Neural progenitor cell (in vitro differentiated cells): Measurements from ENCODE around the gene ACSM3. TPM values are rescaled to one million over a fixed set of nuclear protein-coding genes. Genes with fewer than 3 reads are reported as not detected.

ENCODE experiments used
- DNase-seq: peaks from one replicate; pipeline ENCODE4 v3.0.0-alpha.2; 2016; ENCODE audit warnings: low spot score
- H2AFZ ChIP-seq: fragments of 200-600 bp; sonication (generic); replicated peaks from 2 replicates; pipeline ENCODE4 v1.6.1; 2016; ENCODE audit warnings: antibody characterized with exemption
- H3F3A ChIP-seq: fragments of 200-600 bp; sonication (generic); 2 replicates; pipeline ENCODE4 v1.6.1; 2016; ENCODE audit warnings: antibody characterized with exemption, low read depth
- H3K27ac ChIP-seq: fragments of 200-600 bp; sonication (generic); 2 replicates; pipeline ENCODE4 v1.5.1; 2016; ENCODE audit warnings: mild to moderate bottlenecking
- H3K27me3 ChIP-seq: fragments of 200-600 bp; sonication (generic); 2 replicates; pipeline ENCODE4 v1.6.1; 2016; ENCODE audit warnings: mild to moderate bottlenecking, moderate library complexity
- H3K36me3 ChIP-seq: fragments of 200-600 bp; sonication (generic); 2 replicates; pipeline ENCODE4 v1.5.1; 2016
- H3K4me1 ChIP-seq: fragments of 200-600 bp; sonication (generic); 2 replicates; pipeline ENCODE4 v1.6.1; 2016; ENCODE audit warnings: mixed run types
- H3K4me2 ChIP-seq: fragments of 200-600 bp; sonication (generic); 2 replicates; pipeline ENCODE4 v1.6.1; 2016
- H3K4me3 ChIP-seq: fragments of 200-600 bp; sonication (generic); 2 replicates; pipeline ENCODE4 v1.5.1; 2016
- H3K79me2 ChIP-seq: fragments of 200-600 bp; sonication (generic); 2 replicates; pipeline ENCODE4 v1.6.1; 2016; ENCODE audit warnings: low read depth
- H3K9ac ChIP-seq: fragments of 200-600 bp; sonication (generic); 2 replicates; pipeline ENCODE4 v1.6.1; 2016
- H3K9me3 ChIP-seq: fragments of 200-600 bp; sonication (generic); 2 replicates; pipeline ENCODE4 v1.5.1; 2016; ENCODE audit warnings: low read depth
- H4K20me1 ChIP-seq: fragments of 200-600 bp; sonication (generic); 2 replicates; pipeline ENCODE4 v1.6.1; 2016; ENCODE audit warnings: low read depth
- H3K27ac Mint-ChIP-seq: 3 replicates; pipeline ENCODE4 v1.8.0; 2021; ENCODE audit warnings: mixed read lengths
- H3K27me3 Mint-ChIP-seq: 2 replicates; pipeline ENCODE4 v1.8.0; 2022; ENCODE audit warnings: low read depth, mild to moderate bottlenecking, inconsistent platforms, moderate library complexity, mixed read lengths; ENCODE audit not compliant: insufficient read depth
- H3K36me3 Mint-ChIP-seq: 3 replicates; pipeline ENCODE4 v1.8.0; 2021; ENCODE audit warnings: mixed read lengths
- H3K4me1 Mint-ChIP-seq: 3 replicates; pipeline ENCODE4 v1.8.0; 2021; ENCODE audit warnings: mixed read lengths
- H3K4me3 Mint-ChIP-seq: 3 replicates; pipeline ENCODE4 v1.8.0; 2021; ENCODE audit warnings: mild to moderate bottlenecking, moderate library complexity, mixed read lengths
- H3K9me3 Mint-ChIP-seq: 3 replicates; pipeline ENCODE4 v1.8.0; 2020; ENCODE audit warnings: mixed read lengths
- EZH2 ChIP-seq: fragments of 200-600 bp; sonication (generic); IDR thresholded peaks from 2 replicates; pipeline ENCODE4 v1.6.1; 2017; ENCODE audit warnings: antibody characterized with exemption, mild to moderate bottlenecking, moderate library complexity
- EZH2phosphoT487 ChIP-seq: fragments of 200-600 bp; sonication (generic); IDR thresholded peaks from 2 replicates; pipeline ENCODE4 v1.6.1; 2017; ENCODE audit warnings: antibody characterized with exemption
- total RNA-seq: library from RNA; depleted of rRNA; stranded (reverse); fragments of >200 nt; gene quantifications from 2 replicates; pipeline ENCODE4 v1.2.3, GENCODE V29; 2015; ENCODE audit warnings: low replicate concordance
- TF ChIP-seq, protein P1 (sequence below): fragments of 200-600 bp; sonication (generic); IDR thresholded peaks from 2 replicates; pipeline ENCODE4 v1.5.1; 2017; ENCODE audit warnings: antibody characterized with exemption, mild to moderate bottlenecking

Gene ACSM3
- total RNA-seq, 1 donor from 2014 or later, result 3.8 TPM

DNA sequence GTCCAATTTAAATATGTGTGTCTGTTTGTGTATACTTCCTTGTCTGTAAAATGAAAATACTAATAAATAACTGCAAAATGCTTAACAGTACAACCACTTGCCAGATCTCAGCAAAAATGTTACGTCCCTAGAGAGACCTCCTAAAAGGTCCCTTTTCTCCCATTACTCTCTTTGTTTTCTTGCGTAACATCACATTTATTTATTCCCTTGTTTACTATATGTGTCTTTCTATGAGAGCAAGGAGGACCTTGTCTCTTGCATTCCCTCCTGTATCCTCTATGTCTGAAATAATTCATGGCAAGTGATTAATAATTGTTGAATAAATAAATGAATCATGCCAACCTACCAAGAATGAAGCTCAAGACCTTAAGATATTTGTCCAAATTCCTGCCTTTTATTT is 1.9 kb downstream of the ACSM3 start:
- no peak overlapping the region for H3K4me2 ChIP-seq
- no peaks in the 10 kb centered on the region for H3F3A ChIP-seq
- no peaks in the 10 kb centered on the region for H4K20me1 ChIP-seq
- H3K79me2 ChIP-seq, result no peaks in the 10 kb centered on the region
- H3K36me3 Mint-ChIP-seq, result no peaks in the 10 kb centered on the region
- H3K4me3 Mint-ChIP-seq, result no peak overlapping the region
- no peak for TF ChIP-seq EZH2
- no peak for TF ChIP-seq EZH2phosphoT487
- TF ChIP-seq, protein P1, sequence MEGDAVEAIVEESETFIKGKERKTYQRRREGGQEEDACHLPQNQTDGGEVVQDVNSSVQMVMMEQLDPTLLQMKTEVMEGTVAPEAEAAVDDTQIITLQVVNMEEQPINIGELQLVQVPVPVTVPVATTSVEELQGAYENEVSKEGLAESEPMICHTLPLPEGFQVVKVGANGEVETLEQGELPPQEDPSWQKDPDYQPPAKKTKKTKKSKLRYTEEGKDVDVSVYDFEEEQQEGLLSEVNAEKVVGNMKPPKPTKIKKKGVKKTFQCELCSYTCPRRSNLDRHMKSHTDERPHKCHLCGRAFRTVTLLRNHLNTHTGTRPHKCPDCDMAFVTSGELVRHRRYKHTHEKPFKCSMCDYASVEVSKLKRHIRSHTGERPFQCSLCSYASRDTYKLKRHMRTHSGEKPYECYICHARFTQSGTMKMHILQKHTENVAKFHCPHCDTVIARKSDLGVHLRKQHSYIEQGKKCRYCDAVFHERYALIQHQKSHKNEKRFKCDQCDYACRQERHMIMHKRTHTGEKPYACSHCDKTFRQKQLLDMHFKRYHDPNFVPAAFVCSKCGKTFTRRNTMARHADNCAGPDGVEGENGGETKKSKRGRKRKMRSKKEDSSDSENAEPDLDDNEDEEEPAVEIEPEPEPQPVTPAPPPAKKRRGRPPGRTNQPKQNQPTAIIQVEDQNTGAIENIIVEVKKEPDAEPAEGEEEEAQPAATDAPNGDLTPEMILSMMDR, result no peak
- H3K27me3 Mint-ChIP-seq, result peaks cover 4% of the 10 kb centered on the region
- H3K27me3 ChIP-seq, result no peaks in the 10 kb centered on the region
- peaks cover 8% of the 10 kb centered on the region for H3K9me3 Mint-ChIP-seq
- no peaks in the 10 kb centered on the region for H3K4me1 ChIP-seq
- H3K4me1 Mint-ChIP-seq, result peaks cover 5% of the 10 kb centered on the region
- no peaks in the 10 kb centered on the region for H3K36me3 ChIP-seq
- H3K27ac ChIP-seq, result no peak overlapping the region
- no peak overlapping the region for H3K4me3 ChIP-seq
- no peak overlapping the region for H2AFZ ChIP-seq
- H3K27ac Mint-ChIP-seq, result no peak overlapping the region
- no peak for DNase-seq
- no peak overlapping the region for H3K9ac ChIP-seq
- H3K9me3 ChIP-seq, result peaks cover 4% of the 10 kb centered on the region

DNA sequence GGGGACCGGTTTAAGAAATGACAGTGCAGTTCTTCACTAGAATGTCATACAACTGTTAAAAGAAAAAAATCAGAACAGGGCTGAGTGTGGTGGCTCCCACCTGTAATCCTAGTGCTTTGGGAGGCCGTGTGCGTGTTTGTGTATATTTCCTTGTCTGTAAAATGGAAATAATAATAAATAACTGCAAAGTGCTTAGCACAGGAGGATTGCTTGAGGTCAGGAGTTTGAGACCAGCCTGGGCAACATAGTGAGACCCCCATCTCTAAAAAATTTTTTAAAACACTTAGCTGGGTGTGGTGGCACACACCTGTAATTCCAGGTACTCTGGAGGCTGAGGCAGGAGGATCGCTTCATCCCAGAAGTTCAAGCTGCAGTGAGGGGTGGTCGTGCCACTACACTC is 2.5 kb downstream of the ACSM3 start:
- no peak overlapping the region for H3K4me3 Mint-ChIP-seq
- H3K4me1 Mint-ChIP-seq, result peaks cover 5% of the 10 kb centered on the region
- Histone ChIP-seq H3K4me3 (no peak overlapping the region), H3K27me3 (no peaks in the 10 kb centered on the region), H3K4me2 (no peak overlapping the region), H3K9me3 (peaks cover 4% of the 10 kb centered on the region), H4K20me1 (no peaks in the 10 kb centered on the region), H3K27ac (no peak overlapping the region), H2AFZ (no peak overlapping the region), H3F3A (no peaks in the 10 kb centered on the region), H3K79me2 (no peaks in the 10 kb centered on the region), H3K9ac (no peak overlapping the region), H3K36me3 (no peaks in the 10 kb centered on the region), H3K4me1 (no peaks in the 10 kb centered on the region)
- peaks cover 8% of the 10 kb centered on the region for H3K9me3 Mint-ChIP-seq
- TF ChIP-seq, protein P1, result no peak
- TF ChIP-seq EZH2 (no peak), EZH2phosphoT487 (no peak)
- H3K36me3 Mint-ChIP-seq, result no peaks in the 10 kb centered on the region
- no peak for DNase-seq
- H3K27me3 Mint-ChIP-seq, result peaks cover 4% of the 10 kb centered on the region
- no peak overlapping the region for H3K27ac Mint-ChIP-seq

DNA sequence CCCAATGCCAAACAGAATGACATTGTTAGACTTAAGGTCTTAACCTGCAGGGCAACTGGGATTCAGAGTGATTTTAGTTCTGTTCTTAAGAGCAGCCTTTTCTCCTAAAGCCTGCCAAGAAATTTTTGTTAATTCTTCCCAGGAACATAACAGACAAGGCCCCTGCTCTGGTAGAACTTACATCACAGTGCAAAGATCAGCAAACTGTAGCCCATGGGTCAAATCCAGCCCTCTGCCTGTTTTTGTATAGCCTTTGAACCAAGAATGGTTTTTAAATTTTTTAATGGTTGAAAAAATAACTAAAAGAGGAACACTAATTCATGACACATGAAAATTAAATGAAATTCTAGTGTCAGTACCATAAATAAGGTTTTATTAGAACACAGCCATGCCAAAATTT is 3.8 kb downstream of the ACSM3 start:
- Histone ChIP-seq H4K20me1 (no peaks in the 10 kb centered on the region), H3K36me3 (no peaks in the 10 kb centered on the region), H3K4me1 (no peaks in the 10 kb centered on the region), H3K9me3 (peaks cover 2% of the 10 kb centered on the region), H3K79me2 (no peaks in the 10 kb centered on the region), H3K27me3 (no peaks in the 10 kb centered on the region), H3K27ac (no peak overlapping the region), H3K4me2 (no peak overlapping the region), H3K9ac (no peak overlapping the region), H2AFZ (no peak overlapping the region), H3F3A (no peaks in the 10 kb centered on the region), H3K4me3 (no peak overlapping the region)
- H3K9me3 Mint-ChIP-seq, result peaks cover 2% of the 10 kb centered on the region
- H3K4me1 Mint-ChIP-seq, result peaks cover 5% of the 10 kb centered on the region
- TF ChIP-seq EZH2phosphoT487, result no peak
- no peak for TF ChIP-seq EZH2
- TF ChIP-seq, protein P1, result no peak
- no peaks in the 10 kb centered on the region for H3K36me3 Mint-ChIP-seq
- H3K4me3 Mint-ChIP-seq, result no peak overlapping the region
- H3K27ac Mint-ChIP-seq, result no peak overlapping the region
- DNase-seq, result no peak
- H3K27me3 Mint-ChIP-seq, result peaks cover 4% of the 10 kb centered on the region

DNA sequence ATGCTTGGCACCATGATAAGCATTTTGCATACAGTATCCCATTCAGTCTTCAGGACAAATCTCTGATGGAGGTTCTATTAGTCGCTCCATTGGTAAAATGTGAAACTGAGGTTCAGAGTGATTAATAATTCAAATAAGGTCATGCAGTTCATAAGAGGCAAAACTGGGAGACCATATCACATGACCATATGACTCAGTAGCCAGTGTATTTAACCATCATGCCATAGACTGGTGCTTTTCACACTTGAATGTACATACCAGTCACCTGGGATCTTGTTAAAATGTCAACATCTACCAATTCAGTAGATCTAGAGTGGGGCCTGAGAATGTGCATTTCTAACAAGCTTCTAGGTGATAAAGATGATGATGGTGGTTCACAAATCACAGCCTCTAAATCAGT is 4.3 kb downstream of the ACSM3 start:
- no peaks in the 10 kb centered on the region for H3K9me3 Mint-ChIP-seq
- Histone ChIP-seq H3K4me2 (no peak overlapping the region), H3K79me2 (no peaks in the 10 kb centered on the region), H4K20me1 (no peaks in the 10 kb centered on the region), H3K9me3 (no peaks in the 10 kb centered on the region), H3K27ac (no peak overlapping the region), H3K27me3 (no peaks in the 10 kb centered on the region), H3K4me1 (no peaks in the 10 kb centered on the region), H2AFZ (no peak overlapping the region), H3F3A (no peaks in the 10 kb centered on the region), H3K4me3 (no peak overlapping the region), H3K9ac (no peak overlapping the region), H3K36me3 (no peaks in the 10 kb centered on the region)
- TF ChIP-seq EZH2 (no peak), EZH2phosphoT487 (no peak)
- TF ChIP-seq, protein P1, result no peak
- peaks cover 5% of the 10 kb centered on the region for H3K4me1 Mint-ChIP-seq
- H3K27ac Mint-ChIP-seq, result no peak overlapping the region
- peaks cover 4% of the 10 kb centered on the region for H3K27me3 Mint-ChIP-seq
- no peak overlapping the region for H3K4me3 Mint-ChIP-seq
- DNase-seq, result no peak
- no peaks in the 10 kb centered on the region for H3K36me3 Mint-ChIP-seq
